GM12891 (cell line): ENCODE results near the gene ANO9.

ENCODE experiments used
- PAX5 ChIP-seq: IDR thresholded peaks from 2 replicates; pipeline ENCODE4 v1.6.1; 2011; ENCODE audit warnings: low read length, moderate library complexity, mild to moderate bottlenecking; ENCODE audit not compliant: insufficient read depth, severe bottlenecking
- POLR2A ChIP-seq: IDR thresholded peaks from 2 replicates; pipeline ENCODE4 v1.6.1; 2011; ENCODE audit warnings: low read depth, low read length, control low read depth
- POLR2AphosphoS5 ChIP-seq: IDR thresholded peaks from 2 replicates; pipeline ENCODE4 v1.6.1; 2011; ENCODE audit warnings: low read depth, low read length, control low read depth
- POU2F2 ChIP-seq: IDR thresholded peaks from 2 replicates; pipeline ENCODE4 v1.6.1; 2011; ENCODE audit warnings: low read depth, mild to moderate bottlenecking, control low read depth, low read length, moderate library complexity
- SPI1 ChIP-seq: IDR thresholded peaks from 2 replicates; pipeline ENCODE4 v1.6.1; 2011; ENCODE audit warnings: low read depth, low read length, control low read depth
- TAF1 ChIP-seq: IDR thresholded peaks from 2 replicates; pipeline ENCODE4 v1.6.1; 2011; ENCODE audit warnings: low read depth, low read length, control low read depth

DNA sequence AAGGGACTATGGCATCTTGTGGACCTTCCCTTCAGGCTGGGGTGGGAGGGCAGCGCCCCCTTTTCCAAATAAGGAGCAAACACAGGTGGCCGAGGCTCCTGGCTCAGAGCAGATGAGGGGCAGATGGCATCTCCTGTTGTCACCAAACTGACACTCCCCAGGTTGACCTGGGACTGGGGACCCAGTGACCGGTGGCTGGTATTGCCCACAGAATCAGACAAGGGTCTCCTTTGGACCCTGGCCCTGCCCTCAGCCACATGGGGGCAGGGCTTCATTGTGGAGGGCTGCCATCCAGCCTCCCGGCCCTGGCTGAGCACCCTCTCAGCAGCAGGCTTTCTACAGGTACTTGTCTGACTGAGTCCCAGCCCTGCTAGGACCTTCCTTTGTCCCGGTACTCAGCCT is 26.2 kb downstream of the ANO9 start:
- no peak for TF ChIP-seq POLR2A
- TF ChIP-seq PAX5, result no peak
- no peak for TF ChIP-seq TAF1
- TF ChIP-seq POLR2AphosphoS5, result no peak
- TF ChIP-seq SPI1, result no peak
- no peak for TF ChIP-seq POU2F2
